D721Med (cell line): ENCODE measurements around the gene S100A11.

Source experiments
- DNase-seq: peaks from one replicate; pipeline ENCODE4 v3.0.0; 2011; ENCODE audit warnings: low spot score; ENCODE audit not compliant: insufficient read length
- FAIRE-seq: peaks from 2 replicates; lab custom pipeline; 2011; peaks lifted over from hg19 to GRCh38; lab: Jason Lieb, UNC
- TF ChIP-seq, protein P1 (sequence below): IDR thresholded peaks from 2 replicates; pipeline ENCODE4 v1.5.1; 2012; ENCODE audit warnings: mild to moderate bottlenecking, control low read depth; ENCODE audit not compliant: insufficient read depth; ENCODE audit errors: missing control alignments

S100A11 gene

DNA sequence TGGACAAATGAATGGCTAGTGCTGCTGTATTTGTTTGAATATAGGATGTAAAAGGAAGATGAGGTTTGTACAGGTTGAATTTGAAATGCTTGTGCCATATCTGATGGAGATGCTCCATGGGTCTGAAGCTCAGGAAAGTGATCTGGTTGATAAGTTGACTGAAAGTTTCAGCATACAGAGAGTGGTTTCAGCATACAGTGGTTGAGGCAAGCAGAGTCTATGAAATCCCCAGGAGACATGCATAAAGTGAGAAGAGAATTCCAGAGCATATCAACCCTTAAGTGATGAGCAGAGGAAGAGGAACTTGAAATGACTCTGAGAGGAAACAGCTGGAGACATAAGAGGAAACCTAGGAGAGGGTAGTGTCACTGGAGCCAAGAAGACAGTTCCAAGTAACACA, 30.3 kb upstream of the S100A11 start:
- FAIRE-seq: no peak
- TF ChIP-seq, protein P1, sequence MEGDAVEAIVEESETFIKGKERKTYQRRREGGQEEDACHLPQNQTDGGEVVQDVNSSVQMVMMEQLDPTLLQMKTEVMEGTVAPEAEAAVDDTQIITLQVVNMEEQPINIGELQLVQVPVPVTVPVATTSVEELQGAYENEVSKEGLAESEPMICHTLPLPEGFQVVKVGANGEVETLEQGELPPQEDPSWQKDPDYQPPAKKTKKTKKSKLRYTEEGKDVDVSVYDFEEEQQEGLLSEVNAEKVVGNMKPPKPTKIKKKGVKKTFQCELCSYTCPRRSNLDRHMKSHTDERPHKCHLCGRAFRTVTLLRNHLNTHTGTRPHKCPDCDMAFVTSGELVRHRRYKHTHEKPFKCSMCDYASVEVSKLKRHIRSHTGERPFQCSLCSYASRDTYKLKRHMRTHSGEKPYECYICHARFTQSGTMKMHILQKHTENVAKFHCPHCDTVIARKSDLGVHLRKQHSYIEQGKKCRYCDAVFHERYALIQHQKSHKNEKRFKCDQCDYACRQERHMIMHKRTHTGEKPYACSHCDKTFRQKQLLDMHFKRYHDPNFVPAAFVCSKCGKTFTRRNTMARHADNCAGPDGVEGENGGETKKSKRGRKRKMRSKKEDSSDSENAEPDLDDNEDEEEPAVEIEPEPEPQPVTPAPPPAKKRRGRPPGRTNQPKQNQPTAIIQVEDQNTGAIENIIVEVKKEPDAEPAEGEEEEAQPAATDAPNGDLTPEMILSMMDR: no peak
- no peak for DNase-seq

DNA sequence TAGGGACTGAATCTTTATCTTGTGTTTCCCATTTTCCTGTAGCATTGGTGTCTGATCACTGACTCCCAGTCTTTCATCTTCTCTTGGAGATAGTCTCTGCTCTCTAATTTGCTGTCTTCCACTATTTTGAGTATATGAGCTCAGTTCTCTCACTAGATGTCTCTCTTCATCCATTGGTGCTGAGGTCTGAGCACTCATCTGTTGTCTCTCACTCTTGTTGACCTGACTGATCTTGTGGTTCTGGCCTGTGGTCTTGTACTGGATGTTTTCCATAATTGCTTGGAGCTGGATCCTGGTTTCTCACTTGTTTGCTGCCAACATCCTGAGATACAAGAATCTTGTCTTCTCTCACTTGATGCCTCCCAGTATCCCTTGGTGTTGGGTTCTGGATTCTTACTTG, 25.1 kb upstream of the S100A11 start:
- FAIRE-seq: no peak
- DNase-seq: no peak
- TF ChIP-seq, protein P1: no peak

DNA sequence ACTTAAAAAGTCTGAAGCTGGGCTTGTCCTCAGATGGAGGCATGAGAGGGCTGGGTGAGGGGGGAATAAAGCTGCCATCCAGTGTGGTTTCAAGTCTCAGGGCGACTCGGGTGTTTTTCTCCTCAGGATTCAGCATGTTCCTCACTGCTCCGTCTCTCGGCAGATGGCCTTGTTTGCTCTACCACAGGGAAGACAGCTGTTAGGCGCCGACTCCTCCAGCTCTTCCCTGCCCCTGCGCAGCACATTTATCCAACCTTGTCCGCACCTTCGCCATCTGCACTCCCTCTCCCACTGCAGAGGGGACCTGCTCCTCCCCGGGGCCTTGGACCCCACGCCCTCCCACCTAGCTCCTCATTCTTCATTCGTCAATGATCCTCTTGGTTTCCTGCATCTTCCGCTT, 16.6 kb upstream of the S100A11 start:
- DNase-seq: no peak
- TF ChIP-seq, protein P1: no peak
- no peak for FAIRE-seq

DNA sequence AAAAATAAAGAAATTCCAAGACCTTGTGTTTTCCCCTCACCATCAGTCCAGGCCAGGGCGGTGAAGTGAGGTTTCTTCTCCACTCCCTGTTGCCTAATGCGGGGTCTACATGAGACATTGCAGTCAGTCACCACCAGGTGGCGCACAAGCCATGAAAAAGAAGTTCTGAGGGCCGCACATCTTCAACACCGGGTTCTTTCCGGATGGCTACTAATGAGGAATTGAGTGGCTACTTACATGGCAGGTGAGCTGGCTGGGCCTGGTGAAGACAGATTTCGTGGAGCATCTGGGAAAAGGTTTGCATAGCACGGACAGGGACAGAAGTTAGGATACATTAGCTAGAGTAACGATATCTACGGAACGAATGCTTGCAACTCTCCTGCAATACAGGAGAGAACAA, 15.8 kb upstream of the S100A11 start:
- no peak for FAIRE-seq
- TF ChIP-seq, protein P1: peak; percentile 98
- no peak for DNase-seq

DNA sequence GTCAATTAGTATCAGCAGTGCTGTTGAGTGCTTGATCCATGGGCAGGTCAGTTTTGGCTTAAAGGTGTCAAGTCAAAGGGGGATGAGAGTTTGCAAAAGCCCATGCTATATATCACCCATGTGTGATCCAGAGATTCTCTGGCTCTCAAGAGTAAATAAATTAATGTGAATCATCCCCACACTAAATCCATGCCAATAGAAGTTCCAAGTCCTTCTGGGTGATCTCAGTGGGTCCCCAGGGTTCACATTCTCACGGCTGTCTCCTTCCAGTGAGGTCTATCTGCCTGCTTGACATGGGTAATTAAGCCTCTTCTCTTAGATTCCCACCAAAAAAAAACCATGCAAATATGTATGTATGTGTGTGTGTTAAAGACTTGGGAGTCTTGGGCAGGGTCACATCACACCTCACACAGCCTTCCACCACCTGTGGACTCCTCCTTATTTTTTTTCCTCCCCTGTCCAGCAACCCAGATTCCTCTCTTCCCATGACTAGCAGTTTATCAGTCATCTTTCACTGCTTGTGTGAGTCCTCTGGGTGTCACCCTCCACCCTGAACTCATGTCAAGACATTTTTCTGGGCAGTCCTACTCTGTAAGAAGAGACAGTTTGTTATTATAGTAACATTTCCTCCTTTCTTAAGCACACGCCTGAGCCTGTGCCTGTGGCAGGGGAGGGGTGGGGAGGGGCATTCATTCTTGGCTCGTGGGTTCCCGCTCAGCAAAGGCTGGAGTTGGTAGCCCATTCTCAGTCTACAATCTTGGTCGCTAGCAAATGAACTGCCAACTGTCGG, 14.3 kb upstream of the S100A11 start:
- DNase-seq: no peak
- FAIRE-seq: no peak
- TF ChIP-seq, protein P1: no peak

DNA sequence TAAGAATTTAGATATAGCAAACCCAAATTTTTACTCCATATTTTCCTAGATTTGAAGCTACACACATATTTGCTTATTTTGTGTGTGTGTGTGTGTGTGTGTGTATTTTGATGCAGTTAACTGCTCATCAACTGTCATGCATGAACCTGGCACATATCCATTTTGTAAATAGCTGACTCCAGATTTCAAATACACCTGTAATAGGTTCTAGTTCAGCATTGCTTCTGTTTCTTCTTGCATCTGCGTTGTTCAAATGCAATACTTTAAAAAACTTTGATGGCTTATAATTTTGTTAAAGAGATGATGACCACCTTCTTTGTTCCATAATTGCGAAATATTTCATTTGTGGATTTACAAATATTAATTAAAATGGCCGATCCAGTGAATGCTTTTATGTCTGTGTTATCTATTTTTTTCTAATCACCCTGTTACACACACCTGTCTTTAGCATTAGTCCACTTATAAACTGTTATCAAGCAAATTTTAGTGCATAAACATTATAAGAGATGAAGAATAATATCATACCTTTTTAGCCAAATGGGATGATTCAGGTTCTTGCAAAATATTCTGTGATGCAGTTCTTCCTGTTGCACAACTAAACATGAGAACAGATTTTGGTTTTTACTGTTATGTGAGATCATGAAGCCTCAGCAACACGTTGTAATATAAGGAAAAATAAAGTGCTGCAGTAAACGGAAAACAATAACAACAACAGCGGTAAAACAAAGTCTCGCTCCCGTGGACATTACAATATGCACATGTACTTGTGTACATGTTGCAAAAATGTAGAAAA, 12.7 kb upstream of the S100A11 start:
- TF ChIP-seq, protein P1: no peak
- FAIRE-seq (no peak), DNase-seq (no peak)
